ENCODE results near the gene TMEM184A. TPM values are rescaled to one million over a fixed set of nuclear protein-coding genes. Genes with fewer than 3 reads are reported as not detected.

TMEM184A gene
- total RNA-seq, 2 donors from 2014 or later = 0.28 TPM; not detected in 1

DNA sequence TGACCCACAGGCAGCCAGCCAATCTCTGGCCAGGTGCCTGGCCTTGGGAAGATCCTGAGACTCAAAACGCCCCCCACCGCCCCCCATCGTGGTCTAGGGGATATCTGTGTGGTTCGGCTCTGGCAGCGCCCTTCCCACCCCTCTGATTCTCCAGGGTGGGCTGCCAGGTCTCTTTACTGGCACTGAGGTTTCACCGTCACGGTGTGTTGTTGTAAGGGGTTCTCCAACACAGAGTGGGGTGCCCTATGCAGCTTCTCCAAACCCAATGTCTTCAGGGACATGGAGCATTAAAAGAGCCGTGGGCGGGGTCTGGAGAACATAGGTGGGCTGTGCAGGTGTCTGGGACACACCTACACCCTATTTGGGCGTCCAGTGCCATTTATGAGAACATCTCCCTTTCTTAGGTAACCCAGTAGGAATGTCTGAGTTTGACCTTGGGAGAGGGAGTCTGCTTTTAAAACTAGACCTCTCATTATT, 24.0 kb downstream of the TMEM184A start:
- TF ChIP-seq, protein P1, sequence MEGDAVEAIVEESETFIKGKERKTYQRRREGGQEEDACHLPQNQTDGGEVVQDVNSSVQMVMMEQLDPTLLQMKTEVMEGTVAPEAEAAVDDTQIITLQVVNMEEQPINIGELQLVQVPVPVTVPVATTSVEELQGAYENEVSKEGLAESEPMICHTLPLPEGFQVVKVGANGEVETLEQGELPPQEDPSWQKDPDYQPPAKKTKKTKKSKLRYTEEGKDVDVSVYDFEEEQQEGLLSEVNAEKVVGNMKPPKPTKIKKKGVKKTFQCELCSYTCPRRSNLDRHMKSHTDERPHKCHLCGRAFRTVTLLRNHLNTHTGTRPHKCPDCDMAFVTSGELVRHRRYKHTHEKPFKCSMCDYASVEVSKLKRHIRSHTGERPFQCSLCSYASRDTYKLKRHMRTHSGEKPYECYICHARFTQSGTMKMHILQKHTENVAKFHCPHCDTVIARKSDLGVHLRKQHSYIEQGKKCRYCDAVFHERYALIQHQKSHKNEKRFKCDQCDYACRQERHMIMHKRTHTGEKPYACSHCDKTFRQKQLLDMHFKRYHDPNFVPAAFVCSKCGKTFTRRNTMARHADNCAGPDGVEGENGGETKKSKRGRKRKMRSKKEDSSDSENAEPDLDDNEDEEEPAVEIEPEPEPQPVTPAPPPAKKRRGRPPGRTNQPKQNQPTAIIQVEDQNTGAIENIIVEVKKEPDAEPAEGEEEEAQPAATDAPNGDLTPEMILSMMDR (IDR thresholded peaks at IDR 0.05) = no peak
- Histone ChIP-seq H3K4me3 (peak overlapping the region; percentile 52 to 67), H3K36me3 (peaks cover 6% of the 10 kb centered on the region), H3K27ac (peak overlapping the region; percentile 99 to 100), H3K4me1 (peaks cover 0 to 53% of the 10 kb centered on the region in 2 donors), H3K9me3 (no peaks in the 10 kb centered on the region), H3K27me3 (no peaks in the 10 kb centered on the region)
- no peak for DNase-seq (ENCODE audit: low spot score)

- H3K4me3 ChIP-seq = peak overlapping the region; percentile 52 to 67
- peak; percentile 66 for DNase-seq (ENCODE audit: low spot score)
- H3K9me3 ChIP-seq = no peaks in the 10 kb centered on the region
- no peaks in the 10 kb centered on the region for H3K27me3 ChIP-seq
- TF ChIP-seq, protein P1 (IDR thresholded peaks at IDR 0.05) = no peak
- peaks cover 6% of the 10 kb centered on the region for H3K36me3 ChIP-seq
- peaks cover 0 to 47% of the 10 kb centered on the region in 2 donors for H3K4me1 ChIP-seq
- H3K27ac ChIP-seq = peak overlapping the region; percentile 99 to 100
Observed at GRCh38 chr7:1531263-1531978, 24.6 kb downstream of the TMEM184A start.

GRCh38 chr7:1530946-1531262, 25.1 kb downstream of the TMEM184A start:
- peaks cover 0 to 42% of the 10 kb centered on the region in 2 donors for H3K4me1 ChIP-seq
- DNase-seq (ENCODE audit: low spot score) = no peak
- no peaks in the 10 kb centered on the region for H3K9me3 ChIP-seq
- TF ChIP-seq, protein P1 (IDR thresholded peaks at IDR 0.05) = no peak
- H3K36me3 ChIP-seq = peaks cover 6% of the 10 kb centered on the region
- peak overlapping the region; percentile 52 to 67 for H3K4me3 ChIP-seq
- peak overlapping the region; percentile 99 to 100 for H3K27ac ChIP-seq
- no peaks in the 10 kb centered on the region for H3K27me3 ChIP-seq

GRCh38 chr7:1529383-1530116, 26.5 kb downstream of the TMEM184A start:
- Histone ChIP-seq H3K4me3 (no peak overlapping the region), H3K27ac (no peak overlapping the region), H3K9me3 (no peaks in the 10 kb centered on the region), H3K4me1 (peaks cover 0 to 30% of the 10 kb centered on the region in 2 donors), H3K36me3 (no peaks in the 10 kb centered on the region), H3K27me3 (no peaks in the 10 kb centered on the region)
- TF ChIP-seq, protein P1 (IDR thresholded peaks at IDR 0.05) = no peak
- no peak for DNase-seq (ENCODE audit: low spot score)

DNA sequence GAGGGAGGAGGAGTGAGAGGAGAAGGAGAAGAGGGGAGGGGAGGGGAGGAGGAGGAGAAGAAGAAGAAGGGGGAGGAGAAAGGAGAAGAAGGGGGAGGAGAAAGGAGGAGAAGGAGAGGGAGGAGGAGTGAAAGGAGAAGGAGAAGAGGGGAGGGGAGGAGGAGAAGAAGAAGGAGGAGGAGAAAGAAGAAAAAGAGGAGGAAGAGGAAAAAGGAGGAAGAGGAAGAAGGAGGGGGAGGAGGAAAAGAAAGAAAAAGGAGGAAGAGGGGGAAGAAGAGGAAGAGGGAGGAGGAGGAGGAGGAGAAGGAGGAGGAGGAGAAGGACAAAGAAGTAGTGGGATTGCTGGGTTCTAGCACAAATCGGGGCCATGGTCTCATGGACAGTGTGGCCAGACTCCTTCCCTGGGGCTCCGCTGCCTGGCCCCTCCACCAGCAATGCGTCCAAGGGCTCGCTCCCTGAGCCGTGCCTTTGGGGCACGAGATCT, 29.7 kb downstream of the TMEM184A start:
- Histone ChIP-seq H3K4me3 (no peak overlapping the region), H3K4me1 (peaks cover 0 to under 1% of the 10 kb centered on the region in 2 donors), H3K27me3 (no peaks in the 10 kb centered on the region), H3K36me3 (no peaks in the 10 kb centered on the region), H3K27ac (no peak overlapping the region), H3K9me3 (no peaks in the 10 kb centered on the region)
- DNase-seq (ENCODE audit: low spot score) = no peak
- TF ChIP-seq, protein P1 (IDR thresholded peaks at IDR 0.05) = no peak
